Astrocyte (in vitro differentiated cells and primary cell): ENCODE measurements around the gene AREG. TPM values are rescaled to one million over a fixed set of nuclear protein-coding genes. Genes with fewer than 3 reads are reported as not detected.

ENCODE experiments used
- DNase-seq: peaks from one replicate; pipeline ENCODE4 v3.0.0-alpha.2; 2010; ENCODE audit warnings: low read depth
- FAIRE-seq: peaks from 2 replicates; lab custom pipeline; 2011; peaks lifted over from hg19 to GRCh38; lab: Jason Lieb, UNC
- H2AFZ ChIP-seq: 2 replicates; pipeline ENCODE4 v1.6.0; 2012; ENCODE audit warnings: low read depth, low read length, inconsistent platforms
- H3K27ac ChIP-seq: 2 replicates; pipeline ENCODE4 v1.5.1; 2011; ENCODE audit warnings: low read depth, low read length, inconsistent platforms
- H3K27me3 ChIP-seq: 2 replicates; pipeline ENCODE4 v1.6.0; 2011; ENCODE audit warnings: low read length, inconsistent platforms; ENCODE audit not compliant: insufficient read depth
- H3K36me3 ChIP-seq: 2 replicates; pipeline ENCODE4 v1.5.1; 2011; ENCODE audit warnings: low read length, inconsistent platforms; ENCODE audit not compliant: insufficient read depth
- H3K4me1 ChIP-seq: 2 replicates; pipeline ENCODE4 v1.5.1; 2011; ENCODE audit warnings: low read length, inconsistent platforms; ENCODE audit not compliant: insufficient read depth
- H3K4me2 ChIP-seq: 2 replicates; pipeline ENCODE4 v1.6.0; 2012; ENCODE audit warnings: low read length, inconsistent platforms
- H3K4me3 ChIP-seq: 2 replicates; pipeline ENCODE4 v1.5.1; 2011; ENCODE audit warnings: low read depth, mild to moderate bottlenecking, low read length, inconsistent platforms; ENCODE audit not compliant: insufficient read depth
- H3K79me2 ChIP-seq: 2 replicates; pipeline ENCODE4 v1.6.0; 2012; ENCODE audit warnings: mild to moderate bottlenecking, low read length, inconsistent platforms; ENCODE audit not compliant: insufficient read depth
- H3K9ac ChIP-seq: 2 replicates; pipeline ENCODE4 v1.6.0; 2012; ENCODE audit warnings: mild to moderate bottlenecking, low read length, inconsistent platforms
- H3K9me3 ChIP-seq: 2 replicates; pipeline ENCODE4 v1.5.1; 2012; ENCODE audit warnings: low read depth, mild to moderate bottlenecking, low read length, inconsistent platforms; ENCODE audit not compliant: insufficient read depth
- H4K20me1 ChIP-seq: 2 replicates; pipeline ENCODE4 v1.6.0; 2012; ENCODE audit warnings: low read length, inconsistent platforms; ENCODE audit not compliant: insufficient read depth
- H3K27ac Mint-ChIP-seq: one replicate; pipeline ENCODE4 v1.8.0; 2021; ENCODE audit warnings: mild to moderate bottlenecking, mixed read lengths; ENCODE audit not compliant: unreplicated experiment
- H3K27me3 Mint-ChIP-seq: one replicate; pipeline ENCODE4 v1.8.0; 2021; ENCODE audit warnings: low read depth, mixed read lengths; ENCODE audit not compliant: unreplicated experiment
- H3K36me3 Mint-ChIP-seq: one replicate; pipeline ENCODE4 v1.8.0; 2021; ENCODE audit warnings: low read depth, mixed read lengths; ENCODE audit not compliant: unreplicated experiment
- H3K4me1 Mint-ChIP-seq: one replicate; pipeline ENCODE4 v1.8.0; 2021; ENCODE audit warnings: low read depth, mixed read lengths; ENCODE audit not compliant: unreplicated experiment
- H3K4me3 Mint-ChIP-seq: one replicate; pipeline ENCODE4 v1.8.0; 2021; ENCODE audit warnings: mild to moderate bottlenecking, moderate library complexity, mixed read lengths; ENCODE audit not compliant: unreplicated experiment
- H3K9me3 Mint-ChIP-seq: one replicate; pipeline ENCODE4 v1.8.0; 2021; ENCODE audit warnings: mild to moderate bottlenecking, mixed read lengths; ENCODE audit not compliant: unreplicated experiment
- EZH2 ChIP-seq: IDR thresholded peaks from 2 replicates; pipeline ENCODE4 v1.6.1; 2012; ENCODE audit warnings: mild to moderate bottlenecking, low read length, inconsistent platforms; ENCODE audit not compliant: insufficient read depth
- total RNA-seq: library from RNA; stranded (reverse); gene quantifications from 2 replicates; pipeline ENCODE4 v1.2.1, GENCODE V29; 2021
- TF ChIP-seq, protein P1 (sequence below): IDR thresholded peaks from 2 replicates; pipeline ENCODE4 v1.5.1; 2011; ENCODE audit warnings: low read depth, mild to moderate bottlenecking, inconsistent platforms, low read length, moderate library complexity; ENCODE audit not compliant: insufficient read depth

The AREG gene
- total RNA-seq, 1 donor from 2014 or later = 1.5 TPM

DNA sequence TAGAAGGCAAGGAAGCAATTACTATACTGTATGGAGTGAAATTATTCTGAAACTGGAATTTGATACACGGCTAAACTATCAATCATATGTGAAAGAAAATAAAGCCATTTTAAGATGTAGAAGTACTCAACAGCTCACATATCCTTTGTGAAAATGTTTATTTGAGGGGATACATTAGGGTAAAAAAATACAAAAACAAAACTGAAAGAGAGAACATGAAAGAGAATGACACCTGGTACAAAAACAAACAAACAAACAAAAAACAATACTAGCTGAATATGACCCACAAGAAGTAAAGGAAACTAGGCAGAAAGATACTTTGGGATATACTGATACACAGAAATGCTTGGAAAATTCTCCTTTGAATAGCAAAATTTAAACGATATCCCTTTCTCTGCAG lies 20.8 kb upstream of the AREG start:
- H3K79me2 ChIP-seq = no peaks in the 10 kb centered on the region
- H3K4me1 ChIP-seq = no peaks in the 10 kb centered on the region
- Mint-ChIP-seq H3K4me1 (peaks cover 13% of the 10 kb centered on the region), H3K9me3 (no peaks in the 10 kb centered on the region), H3K4me3 (no peak overlapping the region), H3K27me3 (no peaks in the 10 kb centered on the region), H3K27ac (no peak overlapping the region), H3K36me3 (no peaks in the 10 kb centered on the region)
- H3K4me3 ChIP-seq = no peak overlapping the region
- H3K27ac ChIP-seq = no peak overlapping the region
- H3K27me3 ChIP-seq = no peaks in the 10 kb centered on the region
- H2AFZ ChIP-seq = no peak overlapping the region
- DNase-seq (no peak), FAIRE-seq (peak; percentile 67)
- TF ChIP-seq, protein P1, sequence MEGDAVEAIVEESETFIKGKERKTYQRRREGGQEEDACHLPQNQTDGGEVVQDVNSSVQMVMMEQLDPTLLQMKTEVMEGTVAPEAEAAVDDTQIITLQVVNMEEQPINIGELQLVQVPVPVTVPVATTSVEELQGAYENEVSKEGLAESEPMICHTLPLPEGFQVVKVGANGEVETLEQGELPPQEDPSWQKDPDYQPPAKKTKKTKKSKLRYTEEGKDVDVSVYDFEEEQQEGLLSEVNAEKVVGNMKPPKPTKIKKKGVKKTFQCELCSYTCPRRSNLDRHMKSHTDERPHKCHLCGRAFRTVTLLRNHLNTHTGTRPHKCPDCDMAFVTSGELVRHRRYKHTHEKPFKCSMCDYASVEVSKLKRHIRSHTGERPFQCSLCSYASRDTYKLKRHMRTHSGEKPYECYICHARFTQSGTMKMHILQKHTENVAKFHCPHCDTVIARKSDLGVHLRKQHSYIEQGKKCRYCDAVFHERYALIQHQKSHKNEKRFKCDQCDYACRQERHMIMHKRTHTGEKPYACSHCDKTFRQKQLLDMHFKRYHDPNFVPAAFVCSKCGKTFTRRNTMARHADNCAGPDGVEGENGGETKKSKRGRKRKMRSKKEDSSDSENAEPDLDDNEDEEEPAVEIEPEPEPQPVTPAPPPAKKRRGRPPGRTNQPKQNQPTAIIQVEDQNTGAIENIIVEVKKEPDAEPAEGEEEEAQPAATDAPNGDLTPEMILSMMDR = no peak
- TF ChIP-seq EZH2 = no peak
- no peaks in the 10 kb centered on the region for H4K20me1 ChIP-seq
- no peak overlapping the region for H3K4me2 ChIP-seq
- H3K9ac ChIP-seq = no peak overlapping the region
- H3K9me3 ChIP-seq = no peaks in the 10 kb centered on the region
- no peaks in the 10 kb centered on the region for H3K36me3 ChIP-seq

DNA sequence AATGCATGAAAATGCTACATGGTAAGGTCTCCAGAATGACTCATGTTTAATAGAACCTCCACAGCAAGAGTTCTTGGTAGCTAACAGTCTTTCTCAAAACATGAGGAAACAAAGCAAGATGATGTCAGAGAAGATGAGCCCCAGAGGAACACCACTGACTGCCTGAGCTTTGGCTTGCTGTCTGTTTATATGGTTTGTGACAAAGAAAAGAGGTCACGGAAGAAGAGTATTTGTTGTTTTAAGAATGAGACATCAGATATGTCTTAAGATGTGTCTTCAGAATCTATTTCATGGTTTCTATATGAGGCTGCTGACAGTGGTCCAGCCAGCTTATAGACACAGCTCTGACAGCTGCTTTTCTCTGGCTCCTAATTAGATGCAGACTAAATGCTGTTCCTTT lies 18.8 kb upstream of the AREG start:
- Mint-ChIP-seq H3K36me3 (no peaks in the 10 kb centered on the region), H3K9me3 (no peaks in the 10 kb centered on the region), H3K27me3 (no peaks in the 10 kb centered on the region), H3K4me1 (peaks cover 13% of the 10 kb centered on the region), H3K27ac (peak overlapping the region; percentile 34), H3K4me3 (no peak overlapping the region)
- H4K20me1 ChIP-seq = no peaks in the 10 kb centered on the region
- H3K4me3 ChIP-seq = no peak overlapping the region
- peak overlapping the region; percentile 0 for H3K4me2 ChIP-seq
- H3K9ac ChIP-seq = no peak overlapping the region
- no peaks in the 10 kb centered on the region for H3K9me3 ChIP-seq
- no peaks in the 10 kb centered on the region for H3K79me2 ChIP-seq
- no peak for TF ChIP-seq EZH2
- TF ChIP-seq, protein P1 = no peak
- no peaks in the 10 kb centered on the region for H3K36me3 ChIP-seq
- no peaks in the 10 kb centered on the region for H3K27me3 ChIP-seq
- H3K4me1 ChIP-seq = no peaks in the 10 kb centered on the region
- H3K27ac ChIP-seq = no peak overlapping the region
- DNase-seq (no peak), FAIRE-seq (peak; percentile 83)
- H2AFZ ChIP-seq = no peak overlapping the region

DNA sequence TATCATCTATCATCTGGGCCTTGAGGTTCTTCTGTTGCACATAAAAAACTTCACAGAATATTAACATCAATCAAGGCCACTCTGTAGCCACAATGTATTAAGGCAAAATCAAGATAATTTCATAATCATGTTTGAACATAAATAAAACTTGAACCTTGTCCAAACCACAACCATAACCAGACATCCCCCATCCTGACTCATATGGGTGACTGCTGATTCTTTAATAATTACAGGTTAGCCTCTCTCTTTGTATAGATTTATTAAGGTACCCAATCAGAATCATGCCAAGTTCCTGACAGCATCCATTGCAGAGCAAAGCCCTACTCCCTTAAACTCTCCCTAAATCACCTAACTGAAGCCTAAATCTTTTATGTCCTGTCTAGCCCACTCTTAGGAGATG lies 16.7 kb upstream of the AREG start:
- Histone ChIP-seq H3K4me2 (no peak overlapping the region), H3K27ac (no peak overlapping the region), H3K27me3 (no peaks in the 10 kb centered on the region), H3K9me3 (no peaks in the 10 kb centered on the region), H3K4me3 (no peak overlapping the region), H2AFZ (no peak overlapping the region), H3K36me3 (no peaks in the 10 kb centered on the region), H4K20me1 (no peaks in the 10 kb centered on the region), H3K4me1 (no peaks in the 10 kb centered on the region), H3K79me2 (no peaks in the 10 kb centered on the region), H3K9ac (no peak overlapping the region)
- no peak for FAIRE-seq
- Mint-ChIP-seq H3K36me3 (no peaks in the 10 kb centered on the region), H3K4me1 (peaks cover 13% of the 10 kb centered on the region), H3K4me3 (no peak overlapping the region), H3K9me3 (no peaks in the 10 kb centered on the region), H3K27me3 (no peaks in the 10 kb centered on the region), H3K27ac (no peak overlapping the region)
- TF ChIP-seq, protein P1 = no peak
- TF ChIP-seq EZH2 = no peak
- DNase-seq = no peak
